Fibroblast of skin of abdomen (primary cell): Measurements from ENCODE around the gene ITIH6. TPM values are rescaled to one million over a fixed set of nuclear protein-coding genes. Genes with fewer than 3 reads are reported as not detected.
"Not testable (repeated sequence)": the region's sequence is repeated elsewhere in the genome, so short reads cannot be mapped to it uniquely, and the experiment has no call there.

Source experiments
- DNase-seq: peaks from one replicate; pipeline ENCODE4 v3.0.0-alpha.2; 2013
- polyA plus RNA-seq, 2 experiments: library from polyadenylated mRNA; unstranded; fragments of 120-200 nt; gene quantifications; one replicate each; pipeline ENCODE4 v1.2.1, GENCODE V29; 2013; ENCODE audit not compliant: insufficient read length in 2 of 2

The ITIH6 gene, protein sequence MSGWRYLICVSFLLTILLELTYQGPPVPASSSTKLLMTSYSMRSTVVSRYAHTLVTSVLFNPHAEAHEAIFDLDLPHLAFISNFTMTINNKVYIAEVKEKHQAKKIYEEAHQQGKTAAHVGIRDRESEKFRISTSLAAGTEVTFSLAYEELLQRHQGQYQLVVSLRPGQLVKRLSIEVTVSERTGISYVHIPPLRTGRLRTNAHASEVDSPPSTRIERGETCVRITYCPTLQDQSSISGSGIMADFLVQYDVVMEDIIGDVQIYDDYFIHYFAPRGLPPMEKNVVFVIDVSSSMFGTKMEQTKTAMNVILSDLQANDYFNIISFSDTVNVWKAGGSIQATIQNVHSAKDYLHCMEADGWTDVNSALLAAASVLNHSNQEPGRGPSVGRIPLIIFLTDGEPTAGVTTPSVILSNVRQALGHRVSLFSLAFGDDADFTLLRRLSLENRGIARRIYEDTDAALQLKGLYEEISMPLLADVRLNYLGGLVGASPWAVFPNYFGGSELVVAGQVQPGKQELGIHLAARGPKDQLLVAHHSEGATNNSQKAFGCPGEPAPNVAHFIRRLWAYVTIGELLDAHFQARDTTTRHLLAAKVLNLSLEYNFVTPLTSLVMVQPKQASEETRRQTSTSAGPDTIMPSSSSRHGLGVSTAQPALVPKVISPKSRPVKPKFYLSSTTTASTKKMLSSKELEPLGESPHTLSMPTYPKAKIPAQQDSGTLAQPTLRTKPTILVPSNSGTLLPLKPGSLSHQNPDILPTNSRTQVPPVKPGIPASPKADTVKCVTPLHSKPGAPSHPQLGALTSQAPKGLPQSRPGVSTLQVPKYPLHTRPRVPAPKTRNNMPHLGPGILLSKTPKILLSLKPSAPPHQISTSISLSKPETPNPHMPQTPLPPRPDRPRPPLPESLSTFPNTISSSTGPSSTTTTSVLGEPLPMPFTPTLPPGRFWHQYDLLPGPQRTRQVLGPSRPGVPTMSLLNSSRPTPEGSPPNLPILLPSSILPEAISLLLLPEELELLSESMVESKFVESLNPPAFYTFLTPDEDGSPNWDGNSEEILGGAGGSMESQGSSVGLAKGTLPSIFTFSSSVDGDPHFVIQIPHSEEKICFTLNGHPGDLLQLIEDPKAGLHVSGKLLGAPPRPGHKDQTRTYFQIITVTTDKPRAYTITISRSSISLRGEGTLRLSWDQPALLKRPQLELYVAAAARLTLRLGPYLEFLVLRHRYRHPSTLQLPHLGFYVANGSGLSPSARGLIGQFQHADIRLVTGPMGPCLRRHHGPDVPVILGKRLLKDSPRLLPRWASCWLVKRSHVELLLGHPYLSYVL
- polyA plus RNA-seq (2013, experiment 1 of 2; ENCODE audit: insufficient read length), result not detected
- polyA plus RNA-seq (2013, experiment 2 of 2; ENCODE audit: insufficient read length), result not detected

DNA sequence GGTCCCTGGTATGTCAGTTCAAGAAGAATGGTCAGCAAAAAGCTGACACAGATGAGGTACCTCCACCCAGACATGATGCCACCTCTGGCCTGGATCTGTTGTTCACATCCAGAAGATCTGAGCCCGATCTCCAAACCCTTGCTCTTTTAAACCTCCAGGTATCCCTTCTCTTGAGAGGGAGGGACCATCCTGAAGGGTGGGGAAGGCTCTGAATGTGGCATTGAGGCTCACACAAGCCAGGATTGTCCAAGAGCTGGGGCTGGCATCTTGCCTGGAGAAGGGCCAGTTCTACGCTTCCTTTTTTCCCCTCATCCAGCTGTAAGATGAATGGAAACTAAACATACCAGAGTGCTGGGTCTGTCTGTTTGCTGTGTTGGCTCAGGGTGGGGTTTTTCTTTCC lies at the start of gene ITIH6:
Gene ITIH6, minus strand, starts transcription at position 119 of the 400 bp plus-strand sequence. Its CDS starts 45 bp downstream, at position 74.
- DNase-seq, result no peak

DNA sequence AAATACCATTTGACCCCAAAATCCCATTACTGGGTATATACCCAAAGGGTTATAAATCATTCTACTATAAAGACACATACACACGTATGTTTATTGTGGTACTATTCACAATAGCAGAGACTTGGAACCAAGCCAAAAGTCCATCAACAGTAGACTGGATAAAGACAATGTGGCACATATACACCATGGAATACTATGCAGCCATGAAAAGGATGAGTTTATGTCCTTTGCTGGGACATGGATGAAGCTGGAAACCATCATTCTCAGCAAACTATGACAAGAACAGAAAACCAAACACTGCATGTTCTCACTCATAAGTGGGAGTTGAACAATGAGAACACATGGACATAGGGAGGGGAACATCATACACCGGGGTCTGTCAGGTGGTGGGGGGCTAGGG lies 49.6 kb upstream of the ITIH6 start:
- not testable (repeated sequence) for DNase-seq

DNA sequence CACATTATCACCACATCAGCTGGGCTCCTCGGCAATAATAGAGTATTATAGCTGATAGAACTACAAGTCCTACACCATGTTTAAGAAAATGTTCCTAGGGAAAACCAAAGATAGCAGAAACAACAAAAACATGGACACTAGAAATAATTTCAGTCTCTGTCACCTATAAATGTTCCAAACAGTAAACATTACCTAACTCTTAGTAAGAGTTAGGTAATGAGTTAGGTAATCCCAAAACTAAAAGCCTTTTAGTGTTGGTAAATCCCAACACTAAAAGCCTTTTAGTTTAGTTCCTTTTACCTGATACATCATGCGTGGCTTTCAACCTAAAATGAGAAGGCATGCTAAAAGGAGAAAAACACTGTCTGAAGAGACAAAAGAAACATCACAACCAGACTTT lies 45.0 kb upstream of the ITIH6 start:
- DNase-seq, result no peak

DNA sequence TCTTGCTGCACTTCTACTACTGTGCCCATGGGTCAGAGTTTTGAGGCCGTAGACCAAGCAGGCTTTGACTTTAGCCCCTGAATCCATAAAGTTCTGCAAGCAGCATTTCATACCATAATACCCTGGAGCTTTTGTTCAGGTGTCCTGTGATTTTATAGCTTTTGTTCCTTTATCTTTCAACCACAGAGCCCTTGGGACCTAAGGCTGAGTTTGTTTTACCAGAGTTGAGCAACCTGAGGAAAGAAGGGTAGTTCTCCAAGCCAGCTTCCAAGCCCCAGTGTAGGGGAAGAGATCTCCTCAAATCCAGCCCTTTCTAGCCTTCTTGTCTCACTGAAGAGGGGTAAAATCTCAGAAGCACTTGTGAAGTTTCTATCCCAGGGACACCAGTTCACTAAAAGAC lies 44.6 kb upstream of the ITIH6 start:
- DNase-seq, result no peak

DNA sequence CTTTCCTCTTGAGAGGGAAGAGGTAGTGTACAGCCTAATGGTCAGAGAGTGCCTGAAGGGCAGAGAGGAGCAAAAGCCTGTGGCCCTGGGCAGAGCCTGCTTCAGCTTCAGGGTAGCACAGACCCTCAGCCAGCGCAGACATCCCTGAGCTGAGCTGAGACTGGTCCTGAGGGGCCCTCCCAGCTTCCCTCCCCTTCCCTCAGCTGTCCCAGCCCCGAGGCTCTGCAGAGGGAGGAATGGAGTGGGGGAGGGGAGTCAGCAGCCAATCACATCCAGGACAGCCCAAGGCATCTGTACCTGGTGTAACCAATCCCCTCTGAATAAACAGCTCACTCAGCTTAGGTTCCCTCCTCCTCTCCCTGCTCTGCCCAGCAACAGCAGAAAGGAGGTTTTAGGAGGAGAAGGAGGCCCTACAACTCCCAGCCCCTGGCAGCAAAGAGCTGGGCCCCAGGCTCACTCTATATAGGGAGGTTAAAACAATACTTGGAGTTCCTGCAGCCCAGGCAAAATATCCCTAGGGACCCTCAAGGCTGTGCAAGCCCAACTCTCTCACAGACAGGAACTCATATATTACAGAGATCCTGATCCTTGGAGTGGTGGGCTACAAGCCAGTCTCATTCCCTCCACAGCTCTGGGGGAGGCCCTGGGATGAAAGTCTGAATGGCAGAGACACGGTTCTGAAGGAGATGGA lies 43.3 kb upstream of the ITIH6 start:
- DNase-seq, result not testable (repeated sequence)

DNA sequence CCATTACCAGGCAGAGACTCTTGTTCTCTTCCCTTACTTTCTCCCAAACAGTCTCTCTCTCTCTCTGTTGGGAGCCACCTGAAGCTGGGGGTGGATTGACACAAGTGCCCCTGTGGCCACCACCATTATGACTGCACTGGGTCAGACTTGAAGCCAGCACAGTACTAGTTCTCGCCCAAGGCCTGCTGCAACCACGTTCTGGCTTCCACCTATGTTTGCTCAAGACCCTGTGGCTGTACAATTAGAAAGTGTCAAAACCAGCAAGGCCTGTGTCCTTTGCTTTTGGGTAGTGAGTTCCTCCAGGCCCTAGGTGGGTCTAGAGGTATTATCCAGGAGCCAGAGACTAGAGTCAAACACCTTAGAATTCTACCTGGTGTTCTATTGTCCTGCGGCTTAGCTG lies 40.5 kb upstream of the ITIH6 start:
- DNase-seq, result no peak

DNA sequence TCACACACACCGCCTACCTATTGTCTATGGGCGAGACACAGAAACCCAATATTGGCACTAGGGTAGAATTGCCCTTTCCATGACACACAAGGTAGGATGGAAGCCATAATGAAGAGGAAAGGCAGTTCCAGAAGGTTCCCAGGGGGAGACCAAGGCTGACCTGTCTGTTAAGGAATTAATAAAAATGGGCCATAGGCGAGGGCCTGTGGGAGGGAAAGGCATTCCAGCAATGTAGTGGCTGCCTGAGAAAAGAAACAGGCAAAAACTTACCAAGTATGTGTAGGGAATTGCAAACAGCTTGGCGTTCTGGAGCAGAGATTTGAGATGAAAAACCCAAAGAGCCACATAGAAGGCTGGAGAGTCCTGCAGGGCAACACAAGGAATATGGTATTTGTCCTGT lies 28.5 kb upstream of the ITIH6 start:
- DNase-seq, result peak; percentile 7

DNA sequence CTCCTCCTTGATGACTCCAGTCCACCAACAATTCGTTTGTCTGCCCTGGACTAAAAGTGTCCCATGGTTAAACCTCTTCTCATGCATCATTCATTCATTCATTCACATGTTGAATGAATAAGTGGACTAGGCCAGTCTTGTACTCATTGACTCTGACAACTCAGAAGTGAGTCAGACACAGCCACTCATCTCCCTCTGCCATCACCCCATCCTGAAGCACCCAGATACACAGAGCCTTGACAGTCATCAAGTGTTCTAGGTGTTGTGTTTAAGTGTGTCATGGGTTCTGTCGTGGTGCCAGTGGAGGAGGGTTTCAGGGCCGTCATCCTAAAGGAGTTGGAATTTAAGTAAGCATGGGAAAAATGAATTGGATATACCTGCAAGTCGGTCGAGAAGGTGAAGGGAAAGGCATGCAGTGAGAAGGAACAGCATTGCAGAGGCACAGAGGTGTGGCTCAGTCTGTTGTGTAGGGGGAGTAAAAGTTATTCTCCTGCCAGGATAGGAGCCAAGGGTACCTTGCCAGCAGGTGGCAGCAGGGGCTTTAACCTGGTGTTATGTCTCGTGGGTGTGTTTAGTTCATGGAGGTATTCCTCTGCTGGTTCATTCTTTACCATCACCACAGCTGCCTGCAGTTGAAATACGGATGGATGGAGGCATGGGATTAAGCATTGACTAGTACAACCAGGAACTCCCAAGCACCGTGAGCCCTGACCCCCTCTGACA lies 27.8 kb upstream of the ITIH6 start:
- no peak for DNase-seq

DNA sequence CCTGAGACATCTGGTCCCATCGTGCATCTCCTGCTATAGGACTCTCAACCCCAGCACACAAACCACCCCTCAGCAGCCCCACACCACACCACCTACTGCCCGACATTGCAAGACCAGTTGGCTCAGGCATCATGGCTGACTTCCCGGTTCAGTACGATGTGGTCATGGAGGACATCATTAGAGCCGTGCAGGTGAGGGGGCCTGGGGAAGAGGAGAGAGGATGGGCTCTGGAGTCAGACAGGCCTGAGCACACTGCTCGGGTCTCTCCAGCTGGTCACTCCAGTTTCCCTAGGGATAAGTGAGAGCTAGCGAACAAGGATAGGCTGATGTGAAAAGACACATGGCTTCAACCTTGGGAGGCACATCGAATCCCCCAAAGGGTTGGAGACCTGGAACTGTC lies 26.7 kb upstream of the ITIH6 start:
- DNase-seq, result no peak

DNA sequence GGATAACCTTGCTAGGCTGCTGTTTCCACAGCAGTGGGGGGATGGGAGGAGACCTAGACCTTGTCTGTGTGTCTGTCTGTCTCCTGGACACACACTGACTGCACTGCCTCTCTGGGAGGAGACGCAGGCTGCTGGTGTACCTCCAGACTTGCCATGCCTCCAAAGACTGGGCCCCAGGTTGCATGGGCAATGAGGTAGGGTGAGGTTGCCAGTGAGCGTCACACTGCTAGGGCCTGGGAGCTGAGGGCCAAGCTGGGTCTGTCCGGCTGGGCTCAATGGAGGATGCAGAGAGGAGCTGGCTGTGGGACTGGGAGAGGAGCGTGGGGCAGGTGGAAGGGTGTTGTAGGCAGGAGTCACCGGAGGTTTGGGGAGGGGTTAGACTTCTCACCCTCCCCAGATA lies 26.1 kb upstream of the ITIH6 start:
- DNase-seq, result no peak

DNA sequence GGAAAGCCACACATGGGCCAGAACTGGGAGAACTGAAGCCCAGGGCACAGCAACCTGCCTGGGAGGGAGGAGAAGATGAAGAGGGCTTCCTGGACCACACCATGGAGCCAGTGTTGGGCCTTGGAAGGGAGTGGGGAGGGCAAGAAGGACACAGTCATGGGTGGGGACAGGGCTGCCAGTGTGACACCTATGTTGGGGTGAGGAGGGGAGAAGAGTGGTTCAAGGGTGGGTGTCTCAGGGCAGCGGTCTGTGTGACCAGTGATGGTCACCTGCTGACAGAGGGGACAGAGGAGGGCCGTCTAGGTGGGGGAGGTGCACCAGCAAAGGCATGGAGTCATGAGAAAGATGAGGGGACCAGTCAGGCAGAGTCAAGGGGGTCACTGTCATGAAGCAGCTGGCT lies 23.3 kb upstream of the ITIH6 start:
- no peak for DNase-seq

DNA sequence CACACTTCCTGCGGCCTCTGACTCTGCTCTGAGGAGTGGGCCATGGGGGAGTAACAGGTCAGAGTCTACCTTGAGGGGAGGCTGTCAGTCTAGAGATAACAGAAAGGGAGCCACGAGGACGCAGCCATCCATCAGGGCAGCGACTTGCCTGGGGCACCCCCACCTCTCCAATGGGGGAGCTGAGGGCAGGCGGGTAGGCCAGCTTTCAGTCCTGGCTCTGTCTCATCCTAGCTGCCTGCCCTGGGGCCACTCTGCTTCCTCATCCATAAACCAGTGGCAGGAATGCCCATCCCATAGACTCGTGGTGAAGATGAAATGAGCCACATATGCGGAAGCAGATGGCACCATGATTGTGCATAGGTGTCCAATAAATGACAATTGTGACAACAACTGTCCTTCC lies 22.7 kb upstream of the ITIH6 start:
- DNase-seq, result no peak

DNA sequence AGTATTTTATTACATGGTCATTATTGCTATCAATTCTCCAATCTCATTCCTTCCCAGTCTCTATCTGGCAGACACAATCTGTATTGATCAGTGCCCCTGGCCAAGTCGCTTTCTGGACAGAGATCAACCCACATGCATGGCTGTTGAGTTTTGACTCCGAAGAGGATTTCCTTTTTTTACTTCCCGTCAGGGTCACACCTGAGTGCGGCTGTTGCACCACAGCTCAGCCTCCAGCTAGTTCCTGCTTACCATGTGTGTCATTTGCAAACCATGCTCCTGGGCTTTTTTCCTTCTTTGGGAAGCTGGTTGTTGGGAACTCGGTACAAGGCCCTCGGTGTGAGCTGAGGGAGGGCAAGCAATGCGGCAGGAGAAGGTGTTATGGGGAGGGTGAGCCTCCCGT lies 21.1 kb upstream of the ITIH6 start:
- no peak for DNase-seq

DNA sequence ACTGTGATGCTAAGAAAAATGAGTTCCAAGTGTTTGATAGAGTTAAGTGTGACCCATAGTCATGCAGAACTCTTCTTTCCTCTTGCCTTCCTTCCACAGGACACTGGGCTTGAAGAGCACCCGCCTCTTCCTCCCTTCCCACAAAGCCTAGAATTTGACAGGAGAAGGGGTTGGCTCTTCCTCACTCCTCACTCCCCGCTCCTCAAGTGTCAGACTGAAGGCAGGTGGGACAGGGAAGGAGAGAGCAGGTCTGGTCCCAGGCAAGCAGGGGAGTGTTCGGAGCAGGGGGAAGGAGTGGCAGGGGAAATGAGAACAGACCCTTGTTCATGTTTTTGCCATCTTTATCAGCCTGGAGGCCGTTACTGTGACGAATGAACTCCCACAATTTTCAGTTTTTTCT lies 20.2 kb upstream of the ITIH6 start:
- no peak for DNase-seq

DNA sequence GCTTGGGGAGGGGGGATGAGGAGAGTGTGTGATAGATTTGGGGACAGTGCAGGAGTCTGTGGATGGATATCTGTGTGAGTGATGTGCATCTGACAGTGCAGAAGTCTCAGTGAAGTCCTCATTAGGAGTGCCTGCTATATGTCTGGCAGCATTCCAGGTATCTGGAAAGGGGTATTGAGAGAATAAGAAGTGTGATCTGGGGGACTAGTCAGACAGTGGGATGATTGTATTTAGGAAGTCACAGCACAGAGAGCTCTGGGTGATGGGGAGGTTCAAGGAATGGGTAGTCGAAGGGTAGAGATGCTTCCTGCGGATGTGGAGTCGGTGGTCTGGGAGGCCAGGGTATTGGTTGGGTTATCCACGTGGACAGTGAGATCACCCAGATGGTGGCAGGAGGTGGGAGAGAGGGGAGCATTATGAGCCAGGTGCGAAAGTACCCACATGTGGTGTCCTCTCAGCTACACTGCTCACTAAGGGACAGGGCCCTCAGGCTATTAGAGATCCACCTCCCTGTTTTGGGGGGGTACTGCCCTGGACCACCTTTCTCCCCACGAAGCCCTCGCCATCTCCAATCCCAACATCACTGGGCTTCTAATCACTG lies 19.3 kb upstream of the ITIH6 start:
- peak; percentile 2 for DNase-seq

DNA sequence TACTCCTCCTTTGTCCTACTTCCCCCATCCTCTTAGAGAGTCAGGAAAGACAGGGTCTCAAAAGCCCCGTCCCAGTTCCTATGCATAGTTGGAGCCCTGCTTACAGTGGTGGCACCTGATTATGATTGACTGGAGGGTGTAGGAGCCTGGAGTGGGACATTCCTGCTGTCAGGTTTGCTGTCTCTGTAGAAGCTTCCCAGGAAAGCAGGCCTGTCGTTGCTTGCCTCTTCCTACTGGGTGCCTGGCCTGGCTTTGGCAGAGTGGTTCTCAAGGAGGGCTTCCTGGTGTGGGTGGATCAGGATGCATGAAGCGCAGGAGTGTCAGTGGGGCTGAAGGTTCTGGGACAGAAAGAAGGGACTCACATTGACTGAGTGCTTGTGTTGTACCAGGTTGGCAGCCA lies 14.3 kb upstream of the ITIH6 start:
- DNase-seq, result no peak

DNA sequence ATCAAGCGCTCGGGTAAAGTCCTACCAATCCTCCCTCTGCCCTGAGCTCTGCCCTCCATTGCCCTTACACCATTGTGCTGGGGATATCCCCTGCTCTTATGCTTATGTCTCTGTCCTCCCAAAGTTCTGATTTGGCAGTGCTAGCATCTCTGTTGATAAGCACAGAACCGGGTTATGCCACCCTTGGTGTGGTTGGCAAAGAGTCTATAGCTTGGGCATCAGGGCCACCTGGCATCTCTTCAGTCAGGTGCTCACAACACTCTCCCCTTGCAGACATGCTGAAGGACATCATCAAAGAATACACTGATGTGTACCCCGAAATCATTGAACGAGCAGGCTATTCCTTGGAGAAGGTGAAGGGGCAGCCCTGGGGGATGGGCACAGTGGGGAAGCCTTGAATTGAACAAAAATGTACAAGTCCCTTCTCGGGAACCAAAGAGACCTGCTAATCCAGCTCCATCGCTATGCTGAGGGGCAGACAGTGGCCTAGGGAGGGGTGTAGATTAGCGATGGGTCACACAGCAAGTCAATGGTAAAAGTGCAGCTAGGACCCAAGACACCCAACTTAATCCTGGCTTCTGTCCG lies 13.3 kb upstream of the ITIH6 start:
- DNase-seq, result no peak

DNA sequence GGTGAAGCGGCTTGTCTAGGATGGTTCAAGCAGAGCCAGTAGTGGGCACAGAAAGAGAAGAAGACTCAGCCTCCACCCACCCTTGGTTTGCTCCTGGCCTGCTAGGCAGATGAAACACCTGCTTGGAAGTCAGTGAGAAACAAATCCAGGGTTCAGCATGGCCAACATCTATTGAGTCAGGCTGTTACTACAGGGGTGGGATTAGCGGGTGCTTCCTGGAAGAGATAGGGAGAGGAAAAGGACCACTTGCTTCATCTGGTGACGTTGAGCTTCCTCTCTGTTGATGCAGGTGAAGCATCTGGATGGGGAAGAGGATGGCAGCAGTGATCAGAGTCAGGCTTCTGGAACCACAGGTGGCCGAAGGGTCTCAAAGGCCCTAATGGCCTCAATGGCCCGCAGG lies 12.5 kb upstream of the ITIH6 start:
- no peak for DNase-seq

DNA sequence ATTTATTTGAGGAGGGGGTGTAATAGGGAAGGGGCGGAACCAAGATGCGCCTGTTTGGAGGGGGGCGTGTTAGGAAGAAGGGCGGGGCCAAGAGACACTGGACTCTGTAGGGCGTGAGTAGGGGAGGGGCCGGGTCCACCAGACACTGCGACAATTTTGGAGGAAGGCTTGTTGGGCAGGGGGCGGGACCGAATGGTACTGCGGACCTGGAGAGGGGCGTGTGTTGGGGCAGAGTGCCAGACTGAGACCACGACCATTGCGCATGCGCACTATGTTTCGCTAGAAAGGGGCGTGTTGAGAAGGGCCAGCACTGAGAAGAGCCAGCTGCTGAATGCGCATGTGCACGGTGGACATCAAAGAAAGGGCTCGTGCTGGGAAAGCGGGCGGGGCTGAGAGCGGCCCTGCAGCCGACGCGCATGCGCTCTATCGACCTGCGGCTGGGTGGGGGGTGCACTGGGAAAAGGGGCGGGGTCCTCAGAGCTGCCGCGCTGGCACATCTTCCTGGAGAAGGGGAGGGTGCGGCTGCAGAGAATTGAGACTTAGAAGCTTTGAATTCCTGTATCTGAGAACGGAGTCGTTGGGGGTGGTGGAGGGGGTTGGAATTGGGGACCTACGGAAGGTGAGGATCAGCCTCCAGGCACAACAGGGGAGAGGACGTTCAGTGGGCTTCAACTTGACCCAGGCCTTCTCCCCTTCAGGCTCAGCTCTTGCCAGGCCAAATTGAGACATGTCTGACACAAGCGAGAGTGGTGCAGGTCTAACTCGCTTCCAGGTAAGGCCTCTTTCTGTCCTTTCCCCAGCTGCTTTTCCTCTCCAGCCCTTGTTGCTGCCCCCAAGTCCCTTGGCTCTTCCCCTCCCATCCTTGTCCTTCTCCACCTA lies 10.8 kb upstream of the ITIH6 start:
- peak; percentile 97 for DNase-seq
